Measurements from ENCODE around the gene LEO1. TPM values are rescaled to one million over a fixed set of nuclear protein-coding genes. Genes with fewer than 3 reads are reported as not detected.

Gene LEO1
- total RNA-seq, 1 donor from 2014 or later, result 19.9 TPM

DNA sequence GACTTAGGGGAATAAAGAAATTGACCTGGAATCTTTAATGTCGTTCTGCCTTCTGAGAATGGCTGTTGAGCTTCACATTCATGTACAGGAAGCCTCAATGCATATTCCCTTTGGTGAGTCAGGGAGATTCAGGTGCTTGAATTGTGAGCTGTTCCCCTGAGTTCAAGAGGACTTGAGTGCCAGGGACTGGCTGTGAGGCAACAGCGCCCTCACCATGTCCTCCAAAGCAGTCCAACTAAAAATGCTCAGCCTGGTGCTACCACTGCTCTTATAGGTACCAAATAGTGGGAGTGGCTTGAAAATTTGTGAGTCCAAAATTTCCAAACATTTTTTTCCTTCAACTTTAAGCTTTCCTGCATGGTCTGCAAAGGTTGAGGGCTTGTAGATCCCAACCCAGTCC lies 54.1 kb downstream of the LEO1 start:
- H3K36me3 ChIP-seq (ENCODE audit: control insufficient read depth, insufficient read depth, low read length), result no peaks in the 10 kb centered on the region
- H3K4me3 ChIP-seq (ENCODE audit: low read depth, low read length), result no peak overlapping the region
- DNase-seq (ENCODE audit: low read depth), result peak; percentile 2
- TF ChIP-seq, protein P1, sequence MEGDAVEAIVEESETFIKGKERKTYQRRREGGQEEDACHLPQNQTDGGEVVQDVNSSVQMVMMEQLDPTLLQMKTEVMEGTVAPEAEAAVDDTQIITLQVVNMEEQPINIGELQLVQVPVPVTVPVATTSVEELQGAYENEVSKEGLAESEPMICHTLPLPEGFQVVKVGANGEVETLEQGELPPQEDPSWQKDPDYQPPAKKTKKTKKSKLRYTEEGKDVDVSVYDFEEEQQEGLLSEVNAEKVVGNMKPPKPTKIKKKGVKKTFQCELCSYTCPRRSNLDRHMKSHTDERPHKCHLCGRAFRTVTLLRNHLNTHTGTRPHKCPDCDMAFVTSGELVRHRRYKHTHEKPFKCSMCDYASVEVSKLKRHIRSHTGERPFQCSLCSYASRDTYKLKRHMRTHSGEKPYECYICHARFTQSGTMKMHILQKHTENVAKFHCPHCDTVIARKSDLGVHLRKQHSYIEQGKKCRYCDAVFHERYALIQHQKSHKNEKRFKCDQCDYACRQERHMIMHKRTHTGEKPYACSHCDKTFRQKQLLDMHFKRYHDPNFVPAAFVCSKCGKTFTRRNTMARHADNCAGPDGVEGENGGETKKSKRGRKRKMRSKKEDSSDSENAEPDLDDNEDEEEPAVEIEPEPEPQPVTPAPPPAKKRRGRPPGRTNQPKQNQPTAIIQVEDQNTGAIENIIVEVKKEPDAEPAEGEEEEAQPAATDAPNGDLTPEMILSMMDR (IDR thresholded peaks at IDR 0.05; ENCODE audit: insufficient read depth, low read length, poor library complexity, severe bottlenecking), result peak; percentile 44
- no peaks in the 10 kb centered on the region for H3K27me3 ChIP-seq (ENCODE audit: control insufficient read depth, insufficient read depth, low read length)

GRCh38 chr15:51912528-51912927 lies 59.0 kb downstream of the LEO1 start:
- DNase-seq (ENCODE audit: low read depth), result no peak
- Histone ChIP-seq H3K4me3 (ENCODE audit: low read depth, low read length) (no peak overlapping the region), H3K36me3 (ENCODE audit: control insufficient read depth, insufficient read depth, low read length) (no peaks in the 10 kb centered on the region), H3K27me3 (ENCODE audit: control insufficient read depth, insufficient read depth, low read length) (no peaks in the 10 kb centered on the region)
- TF ChIP-seq, protein P1 (IDR thresholded peaks at IDR 0.05; ENCODE audit: insufficient read depth, low read length, poor library complexity, severe bottlenecking), result no peak

GRCh38 chr15:51909584-51909983 lies 62.0 kb downstream of the LEO1 start:
- H3K4me3 ChIP-seq (ENCODE audit: low read depth, low read length), result no peak overlapping the region
- no peak for DNase-seq (ENCODE audit: low read depth)
- TF ChIP-seq, protein P1 (IDR thresholded peaks at IDR 0.05; ENCODE audit: insufficient read depth, low read length, poor library complexity, severe bottlenecking), result no peak
- no peaks in the 10 kb centered on the region for H3K36me3 ChIP-seq (ENCODE audit: control insufficient read depth, insufficient read depth, low read length)
- no peaks in the 10 kb centered on the region for H3K27me3 ChIP-seq (ENCODE audit: control insufficient read depth, insufficient read depth, low read length)

DNA sequence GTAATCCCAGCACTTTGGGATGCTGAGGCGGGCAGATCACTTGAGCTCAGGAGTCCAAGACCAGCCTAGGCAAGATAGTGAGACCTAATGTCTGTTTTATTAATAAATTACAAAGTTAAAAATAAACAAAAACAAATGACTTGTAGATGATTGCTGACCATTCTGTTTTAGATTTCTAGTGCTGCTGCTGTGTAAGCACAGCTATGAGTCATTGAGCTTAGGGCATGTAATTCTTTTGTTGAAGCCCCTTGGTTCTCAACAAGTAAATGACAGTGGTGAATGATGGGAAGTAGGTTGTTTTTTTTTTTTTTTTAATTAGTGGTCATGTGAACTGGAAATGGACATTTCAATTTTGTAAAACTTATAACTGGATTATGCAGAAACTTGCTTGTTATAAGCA lies 63.3 kb downstream of the LEO1 start:
- Histone ChIP-seq H3K4me3 (ENCODE audit: low read depth, low read length) (no peak overlapping the region), H3K27me3 (ENCODE audit: control insufficient read depth, insufficient read depth, low read length) (no peaks in the 10 kb centered on the region), H3K36me3 (ENCODE audit: control insufficient read depth, insufficient read depth, low read length) (no peaks in the 10 kb centered on the region)
- peak; percentile 28 for DNase-seq (ENCODE audit: low read depth)
- TF ChIP-seq, protein P1 (IDR thresholded peaks at IDR 0.05; ENCODE audit: insufficient read depth, low read length, poor library complexity, severe bottlenecking), result no peak

DNA sequence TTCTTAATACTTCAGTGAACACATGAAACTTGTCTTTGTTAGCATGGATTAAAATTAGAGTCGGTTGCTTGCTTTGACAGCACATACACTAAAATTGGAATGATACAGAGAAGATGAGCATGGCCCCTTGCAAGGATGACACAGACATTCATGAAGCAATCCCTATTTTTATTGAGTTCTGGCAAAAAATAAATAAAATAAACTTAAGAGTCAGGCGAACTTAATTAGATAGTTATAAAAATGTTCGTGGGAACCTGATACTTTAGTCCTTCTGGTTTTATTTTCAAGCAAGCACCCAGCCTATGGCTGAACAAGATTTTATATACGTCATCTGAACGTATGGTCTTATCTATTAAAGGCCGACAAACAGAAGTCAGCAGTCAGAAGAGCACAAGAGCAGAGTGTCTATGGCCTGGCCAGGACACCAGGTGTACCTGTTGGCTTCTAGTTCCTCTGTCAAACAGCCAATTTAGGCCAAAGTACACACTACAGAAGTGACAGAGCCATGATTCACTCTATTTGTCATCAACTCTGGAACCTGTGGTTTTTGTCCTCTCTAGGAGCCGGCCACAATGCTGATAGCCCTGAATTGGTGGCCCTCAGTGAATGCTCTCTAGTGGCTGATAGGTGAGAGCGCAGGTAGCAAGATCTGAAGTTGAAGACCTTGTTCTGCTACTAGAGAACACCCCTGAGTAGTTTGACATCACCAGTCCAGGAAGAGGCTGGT lies 64.3 kb downstream of the LEO1 start:
- no peaks in the 10 kb centered on the region for H3K27me3 ChIP-seq (ENCODE audit: control insufficient read depth, insufficient read depth, low read length)
- DNase-seq (ENCODE audit: low read depth), result peak; percentile 44
- no peak overlapping the region for H3K4me3 ChIP-seq (ENCODE audit: low read depth, low read length)
- H3K36me3 ChIP-seq (ENCODE audit: control insufficient read depth, insufficient read depth, low read length), result no peaks in the 10 kb centered on the region
- TF ChIP-seq, protein P1 (IDR thresholded peaks at IDR 0.05; ENCODE audit: insufficient read depth, low read length, poor library complexity, severe bottlenecking), result peak; percentile 31

DNA sequence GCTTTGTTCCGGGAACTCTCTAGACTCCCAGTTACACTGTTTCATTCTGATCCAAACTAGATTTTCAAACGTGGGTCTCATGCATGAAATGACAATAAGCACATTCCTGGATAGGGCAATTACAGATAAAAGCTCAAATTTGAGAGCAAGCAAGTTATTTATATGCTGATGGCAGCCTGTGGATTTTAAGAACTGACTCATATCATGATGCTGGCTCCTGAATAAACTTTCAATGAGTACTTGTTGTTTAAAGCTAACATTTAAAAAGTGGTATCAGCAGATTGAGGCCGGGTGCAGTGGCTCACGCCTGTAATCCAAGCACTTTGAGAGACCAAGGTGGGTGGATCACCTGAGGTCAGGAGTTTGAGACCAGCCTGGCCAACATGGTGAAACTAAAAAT lies 66.6 kb downstream of the LEO1 start:
- Histone ChIP-seq H3K27me3 (ENCODE audit: control insufficient read depth, insufficient read depth, low read length) (no peaks in the 10 kb centered on the region), H3K36me3 (ENCODE audit: control insufficient read depth, insufficient read depth, low read length) (no peaks in the 10 kb centered on the region), H3K4me3 (ENCODE audit: low read depth, low read length) (no peak overlapping the region)
- TF ChIP-seq, protein P1 (IDR thresholded peaks at IDR 0.05; ENCODE audit: insufficient read depth, low read length, poor library complexity, severe bottlenecking), result no peak
- DNase-seq (ENCODE audit: low read depth), result no peak
